Cardiac septum (tissue), 1 donor: ENCODE results near the gene USF2. TPM values are rescaled to one million over a fixed set of nuclear protein-coding genes. Genes with fewer than 3 reads are reported as not detected.
"Not testable (repeated sequence)": the region's sequence is repeated elsewhere in the genome, so short reads cannot be mapped to it uniquely, and the experiment has no call there.

Source experiments
- DNase-seq: peaks from one replicate; pipeline ENCODE4 v3.0.0-alpha.2; 2020; ENCODE audit warnings: low spot score
- intact Hi-C: fragments of 100-400 bp; cut with DNase I; formaldehyde crosslinking; loops from one replicate; pipeline ENCODE4 v1.14.0; 2022
- long read RNA-seq: library from polyadenylated mRNA; unstranded; transcript quantifications from one replicate; pipeline ENCODE4 v2.0.0, GENCODE V29; 2021
- total RNA-seq: library from RNA; stranded (reverse); fragmentation: NEBNext Ultra II Directional; extraction: Animal tissue kit (Norgen Biotek cat#: 25700); gene quantifications from one replicate; pipeline ENCODE4 v1.2.1, GENCODE V29; 2021
- donor health status: DM: no; HTN: no; CAD: no.

USF2 gene, protein sequence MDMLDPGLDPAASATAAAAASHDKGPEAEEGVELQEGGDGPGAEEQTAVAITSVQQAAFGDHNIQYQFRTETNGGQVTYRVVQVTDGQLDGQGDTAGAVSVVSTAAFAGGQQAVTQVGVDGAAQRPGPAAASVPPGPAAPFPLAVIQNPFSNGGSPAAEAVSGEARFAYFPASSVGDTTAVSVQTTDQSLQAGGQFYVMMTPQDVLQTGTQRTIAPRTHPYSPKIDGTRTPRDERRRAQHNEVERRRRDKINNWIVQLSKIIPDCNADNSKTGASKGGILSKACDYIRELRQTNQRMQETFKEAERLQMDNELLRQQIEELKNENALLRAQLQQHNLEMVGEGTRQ
- total RNA-seq, result 174 TPM
- long read RNA-seq, transcript USF2-206 (2 exons, 2,742 nt), result minor isoform, 8 of 90 reads
- long read RNA-seq, transcript USF2-201 (10 exons, 1,634 nt), result major isoform, 9 of 90 reads
- long read RNA-seq, partial matches to known transcripts, result 52 of 90 reads
- long read RNA-seq, other reads (novel, unspliced or antisense), result 16 of 90 reads

DNA sequence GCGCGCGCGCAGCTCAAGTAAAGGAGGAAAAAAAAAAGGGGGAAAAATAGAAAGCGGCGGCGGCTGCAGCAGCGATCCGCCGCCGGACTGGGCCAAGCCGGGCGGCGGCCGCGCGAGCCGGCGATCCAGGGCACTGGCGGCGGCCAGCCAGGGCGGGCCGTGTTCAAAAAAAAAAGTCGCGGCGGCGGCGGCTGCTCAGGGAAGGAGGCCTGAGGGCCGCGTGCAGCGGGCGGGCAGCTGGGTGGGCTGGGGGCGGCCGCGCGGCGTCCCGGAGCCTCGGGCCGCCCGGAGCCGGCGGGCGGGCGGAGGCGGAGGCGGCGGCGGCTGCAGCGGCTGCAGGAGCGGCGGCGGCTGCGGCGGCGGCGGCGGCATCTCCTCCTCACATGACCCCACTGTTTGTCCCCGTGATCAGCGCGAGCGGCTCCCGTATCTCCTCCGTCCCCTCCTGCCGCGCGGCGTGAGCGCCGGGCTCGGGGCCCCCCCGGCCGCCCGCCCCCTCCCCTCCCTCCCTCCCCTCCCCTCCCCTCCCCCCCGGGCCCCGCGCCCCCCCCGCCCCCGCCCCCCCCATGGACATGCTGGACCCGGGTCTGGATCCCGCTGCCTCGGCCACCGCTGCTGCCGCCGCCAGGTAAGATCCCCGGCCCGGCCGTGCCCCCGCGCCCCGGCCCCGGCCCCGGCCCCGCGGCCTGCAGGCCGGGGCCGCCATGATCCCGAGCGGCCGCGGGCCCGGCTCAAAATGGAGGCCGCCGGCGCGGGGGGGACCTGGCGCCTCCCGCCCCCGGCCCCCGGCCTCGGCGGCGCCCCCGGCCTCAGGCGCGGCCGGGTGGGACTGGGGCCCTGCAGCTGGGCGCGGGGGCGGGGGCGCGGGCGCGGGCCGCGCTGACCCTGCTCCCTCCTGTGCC, at the start of gene USF2:
TSS of gene USF2 (plus strand) at position 427 of the 902 bp plus-strand sequence. CDS start at position 567, 140 bp downstream.
- DNase-seq, result peak; percentile 90
- intact Hi-C loops, result loop anchor here (2.0 kb wide), 1 partner anchor 126 kb away; the partner anchor contains the start of gene FXYD7

DNA sequence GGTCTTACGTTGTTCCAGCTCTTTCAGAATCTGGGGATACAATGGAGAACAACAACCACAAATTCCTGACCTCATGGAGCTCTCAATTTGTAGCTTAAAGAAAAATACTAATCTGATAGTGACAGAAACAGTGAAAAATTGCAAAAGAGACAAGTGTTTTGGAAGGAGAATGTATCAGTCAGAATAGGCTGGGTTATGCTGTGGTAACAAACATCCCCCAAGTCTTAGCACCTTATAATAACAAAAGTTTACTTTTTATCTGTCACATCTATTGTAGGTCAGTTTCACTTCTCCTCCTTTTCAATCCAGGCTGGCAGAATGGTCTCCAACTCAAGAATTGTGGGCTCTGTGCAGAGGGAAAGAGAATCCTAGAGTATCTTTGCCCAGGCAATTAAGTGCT, 49.8 kb upstream of the USF2 start:
- no peak for DNase-seq
- intact Hi-C loops, result no loop called here

DNA sequence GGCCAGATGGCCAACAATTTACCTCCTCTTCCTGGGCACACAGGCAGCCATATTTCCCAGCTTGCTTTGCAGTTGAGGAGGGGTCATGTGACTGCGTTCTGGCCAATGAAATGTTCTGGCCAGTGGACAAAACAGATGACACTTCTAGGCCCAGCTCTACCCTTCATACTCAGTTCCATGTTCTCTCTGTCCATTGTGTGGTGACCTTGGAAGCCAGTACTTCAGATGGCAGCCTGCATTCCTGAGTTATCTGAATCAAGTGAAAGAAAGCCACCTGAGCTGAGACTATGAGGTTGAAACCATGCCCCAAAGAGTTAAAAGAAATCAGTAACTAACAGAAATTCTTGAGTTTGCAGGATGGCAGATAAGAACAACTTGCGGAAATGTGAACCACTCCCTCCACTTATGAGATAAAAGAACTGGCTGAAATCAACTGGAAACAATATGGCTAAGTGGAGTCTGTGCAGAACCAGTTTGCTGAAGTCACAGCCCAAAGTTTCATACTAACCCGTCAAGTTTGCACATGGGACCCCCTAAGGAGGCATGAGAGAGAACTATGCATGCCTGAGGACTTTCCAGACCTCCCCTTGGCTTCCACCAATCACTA, 48.3 kb upstream of the USF2 start:
- intact Hi-C loops, result no loop called here
- DNase-seq, result no peak

DNA sequence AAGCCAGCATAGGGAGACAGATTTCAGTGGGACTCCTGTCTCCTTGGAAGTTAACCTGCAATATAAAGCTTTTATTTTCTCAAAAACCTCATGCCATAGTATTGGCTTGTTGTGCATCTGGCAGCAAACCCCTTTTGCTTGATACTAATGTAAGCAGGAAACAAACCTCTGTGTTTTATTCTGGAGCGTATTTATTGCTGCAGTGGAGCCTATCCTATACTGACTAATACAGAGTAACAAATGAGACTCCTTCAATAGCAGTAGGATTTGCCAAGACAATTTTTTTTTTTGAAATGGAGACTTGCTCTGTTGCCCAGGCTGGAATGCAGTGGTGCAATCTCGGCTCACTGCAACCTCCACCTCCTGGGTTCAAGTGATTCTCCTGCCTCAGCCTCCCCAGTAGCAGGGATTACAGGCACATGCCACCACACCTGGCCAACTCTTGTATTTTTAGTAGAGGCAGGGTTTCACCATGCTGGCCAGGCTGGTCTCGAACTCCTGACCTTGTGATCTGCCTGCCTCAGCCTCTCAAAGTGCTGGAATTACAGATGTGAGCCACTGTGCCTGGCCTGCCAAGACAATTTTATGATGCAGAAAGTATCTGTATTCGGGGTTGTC, 47.7 kb upstream of the USF2 start:
- intact Hi-C loops, DNase-seq: not testable (repeated sequence)

DNA sequence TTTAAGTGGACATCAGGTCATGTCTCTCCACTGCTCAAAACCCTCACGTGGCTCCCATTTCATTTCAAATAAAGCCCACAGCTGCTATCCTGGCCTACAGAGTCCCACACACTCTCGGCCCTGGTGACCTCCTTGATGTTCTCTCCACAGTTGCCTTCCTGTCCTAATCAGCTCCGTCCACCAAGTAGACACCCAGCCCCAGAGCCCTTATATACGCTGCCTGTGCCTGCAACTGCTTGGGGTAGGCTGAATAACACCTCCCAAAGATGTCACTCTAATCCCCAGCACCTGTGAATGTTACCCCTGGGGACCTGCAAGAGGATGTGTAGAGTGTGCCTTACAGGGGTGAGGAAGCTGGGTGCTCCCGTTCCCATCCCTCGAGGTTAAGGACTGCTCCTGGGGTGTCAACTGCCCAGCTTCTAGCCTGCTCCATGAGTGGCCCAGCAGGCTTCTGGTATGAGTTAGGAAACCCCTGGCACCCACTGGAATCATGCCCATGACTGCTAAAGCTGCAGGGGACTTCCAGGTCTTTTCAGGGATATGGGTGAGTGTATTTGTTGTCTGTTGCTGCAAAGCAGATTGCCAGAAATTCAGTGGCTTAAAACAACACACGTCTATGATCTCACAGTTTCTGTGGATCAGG, 46.3 kb upstream of the USF2 start:
- intact Hi-C loops, result no loop called here
- DNase-seq, result no peak

DNA sequence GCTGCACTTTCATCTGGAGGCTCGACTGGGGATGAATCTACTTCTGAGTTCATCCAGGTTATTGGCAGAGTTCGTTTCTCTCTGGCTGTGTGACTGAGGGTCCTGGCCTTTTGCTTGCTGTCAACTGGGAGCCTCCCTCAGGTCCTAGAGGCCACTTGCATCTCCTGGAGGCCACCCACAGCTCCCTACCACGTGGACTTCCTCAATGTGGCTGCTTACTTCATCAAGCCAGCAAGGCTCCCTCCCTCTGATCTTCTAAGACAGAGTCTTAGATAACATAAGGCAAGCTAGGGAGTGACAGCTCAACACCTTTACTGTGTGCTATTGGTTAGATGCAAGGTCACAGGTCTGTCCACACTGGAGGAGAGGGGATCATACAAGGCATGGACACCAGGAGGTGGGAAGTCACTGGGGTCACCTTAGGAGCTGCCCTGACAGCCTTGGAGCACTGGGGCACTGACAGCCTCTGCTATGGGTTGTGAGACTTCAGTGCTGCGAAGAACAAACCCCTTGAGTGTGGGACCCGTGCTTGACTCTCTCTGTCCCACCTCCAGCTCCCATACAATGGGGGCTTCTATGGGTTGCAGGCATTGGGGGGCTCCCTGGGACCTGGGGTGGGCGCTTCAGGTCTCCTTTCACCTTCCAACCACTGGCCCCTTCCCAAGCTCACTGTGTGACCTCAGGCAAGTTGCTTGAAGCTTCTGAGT, 45.5 kb upstream of the USF2 start:
- no peak for DNase-seq
- intact Hi-C loops, result no loop called here

DNA sequence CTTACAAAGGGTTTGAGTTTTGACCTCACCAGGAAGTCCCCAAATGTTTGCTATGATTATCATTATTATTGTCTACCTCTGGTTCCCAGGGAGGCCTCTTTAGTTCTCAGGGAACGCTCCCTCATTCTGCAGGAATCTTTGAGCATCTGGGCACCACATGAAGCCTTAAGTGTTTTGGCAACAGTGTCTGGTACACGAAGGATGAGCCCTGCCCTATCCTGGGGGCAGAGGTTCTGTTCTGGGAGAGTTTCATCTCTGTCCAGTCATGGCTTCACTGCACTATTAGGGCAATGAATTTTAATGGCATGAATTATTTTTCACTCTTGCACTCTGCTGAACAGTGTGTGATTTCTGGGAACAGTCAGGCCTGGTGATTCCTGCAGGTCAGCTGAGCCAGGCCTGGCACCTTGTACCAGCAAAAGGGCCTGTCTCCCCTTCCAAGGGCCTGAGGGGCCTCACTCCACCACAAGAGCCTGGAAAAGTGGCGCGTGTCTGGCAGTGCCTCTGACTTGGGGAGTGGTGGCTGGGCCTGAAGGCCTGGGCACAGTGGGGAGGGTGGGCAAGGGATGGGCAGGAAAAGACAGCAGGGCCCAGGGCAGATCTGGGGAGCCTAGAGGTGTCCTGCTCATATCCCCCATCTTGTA, 44.8 kb upstream of the USF2 start:
- intact Hi-C loops, result no loop called here
- DNase-seq, result no peak

DNA sequence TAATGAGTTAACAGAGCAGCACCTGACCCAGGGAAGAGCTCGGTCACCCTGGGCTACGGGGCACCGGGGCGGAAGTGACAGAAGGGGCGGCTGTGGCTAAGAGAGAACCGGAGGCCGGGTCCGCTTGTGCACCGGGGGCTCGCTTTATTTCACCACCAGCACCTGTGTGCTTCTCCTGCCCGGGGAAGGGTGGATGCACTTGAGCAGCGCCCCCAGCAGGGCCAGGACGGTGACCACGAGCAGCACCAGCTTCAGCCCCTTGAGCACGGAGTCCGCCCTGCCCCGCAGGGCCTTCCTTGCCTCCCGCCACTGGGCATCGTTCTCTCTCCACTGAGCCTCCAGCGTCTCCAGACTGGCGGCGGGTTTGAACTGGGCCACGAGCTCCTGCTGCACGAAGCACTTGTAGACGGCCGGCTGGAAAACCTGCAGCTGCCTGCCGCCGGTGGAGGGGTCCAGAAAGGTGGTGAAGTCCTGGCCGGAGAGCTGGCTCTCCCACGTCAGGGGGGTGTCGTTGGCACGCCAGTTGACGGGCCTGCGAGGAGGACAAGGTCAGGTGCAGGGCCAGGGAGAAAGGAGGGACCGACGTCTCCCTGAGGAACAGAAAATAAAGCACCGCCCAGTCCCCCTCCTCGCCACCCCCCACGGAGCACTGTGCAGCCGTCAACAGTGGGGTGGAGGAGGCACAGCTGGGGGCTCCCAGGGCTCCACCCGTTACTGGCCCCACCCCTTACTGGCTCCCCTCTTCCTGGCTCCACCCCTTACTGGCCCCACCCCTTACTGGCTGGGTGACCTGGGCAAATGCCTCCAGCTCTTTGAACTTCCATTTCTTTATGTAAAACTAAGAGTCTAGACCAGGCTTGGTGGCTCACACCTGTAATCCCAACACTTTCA, 43.8 kb upstream of the USF2 start:
- no peak for DNase-seq
- intact Hi-C loops, result no loop called here

DNA sequence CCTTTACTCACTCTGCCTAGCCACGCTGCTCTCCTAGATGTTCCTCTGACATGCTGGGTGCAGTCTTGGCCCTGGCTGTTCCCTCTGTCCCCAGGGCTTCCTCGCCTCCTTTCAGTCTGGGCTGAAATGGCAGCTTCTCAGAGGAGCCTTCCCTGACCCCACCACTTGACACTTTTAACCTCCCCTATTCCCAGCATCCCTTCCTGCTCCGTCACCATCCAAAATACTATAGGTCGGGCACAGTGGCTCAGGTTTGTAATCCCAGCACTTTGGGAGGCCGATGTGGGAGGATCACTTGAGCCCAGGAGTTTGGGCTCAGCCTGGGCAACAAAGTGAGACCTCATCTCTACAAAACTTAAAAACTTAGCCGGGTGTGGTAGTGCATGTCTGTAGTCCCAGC, 42.8 kb upstream of the USF2 start:
- intact Hi-C loops, result no loop called here

DNA sequence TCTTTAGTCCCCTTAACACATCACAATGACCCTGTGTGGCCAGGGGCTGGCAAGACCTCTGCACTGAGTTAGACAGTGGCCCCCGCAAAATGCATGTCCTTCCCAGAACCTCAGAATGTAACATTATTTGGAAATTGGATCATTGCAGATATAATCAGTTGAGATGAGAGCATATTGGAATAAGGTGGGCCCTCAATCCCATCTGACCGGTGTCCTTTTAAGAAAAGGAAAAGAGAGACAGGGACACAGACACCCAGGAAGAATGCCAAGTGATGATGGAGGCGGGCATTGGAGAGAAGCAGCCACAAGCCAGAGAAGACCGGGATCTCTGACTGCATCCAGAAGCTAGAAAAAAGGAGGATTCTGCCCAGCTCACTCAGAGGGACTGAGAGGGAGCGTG, 42.0 kb upstream of the USF2 start:
- intact Hi-C loops, result no loop called here
- no peak for DNase-seq

More for the DNA sequence above, 42.8 kb upstream of the USF2 start:
- DNase-seq, result no peak

DNA sequence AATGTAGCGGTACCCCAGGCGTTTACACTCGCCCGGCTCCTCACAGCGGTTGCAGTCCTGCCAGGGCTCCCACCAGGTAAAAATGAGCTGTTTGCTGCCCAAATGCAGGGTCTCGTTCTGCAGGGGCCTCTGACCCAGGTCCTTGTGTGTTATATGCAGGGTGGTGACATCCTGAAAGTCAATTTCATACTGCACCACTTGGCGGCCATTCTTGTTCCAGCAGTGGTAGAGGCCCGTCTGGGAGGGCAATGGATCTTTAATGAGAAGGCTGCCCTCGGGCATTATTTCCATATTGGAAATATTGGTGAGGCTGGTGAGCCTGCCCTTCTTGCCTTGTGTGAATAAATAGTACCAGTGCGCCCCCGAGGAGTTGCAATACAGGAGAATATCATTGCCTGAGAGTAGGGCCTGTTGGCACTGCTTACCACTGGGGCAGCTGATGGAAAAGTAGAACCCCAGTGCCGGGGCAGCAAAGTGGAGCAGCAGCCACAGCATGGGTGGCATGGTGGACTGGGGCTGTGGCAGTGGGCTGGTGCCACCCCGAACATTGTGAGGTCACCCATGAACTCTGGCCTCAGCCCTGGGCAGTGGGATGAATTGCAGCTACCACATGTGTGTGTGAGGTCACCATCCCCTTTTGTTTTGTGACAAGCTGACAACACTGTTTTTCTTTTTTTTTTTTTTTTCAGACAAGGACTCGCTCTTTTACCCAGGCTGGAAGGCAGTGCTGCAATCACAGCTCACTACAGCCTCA, 40.4 kb upstream of the USF2 start, which contains the start of gene FAM187B:
TSS of gene FAM187B (minus strand) at position 563 of the 754 bp plus-strand sequence. CDS start at position 504, 59 bp downstream.
- no peak for DNase-seq
- intact Hi-C loops, result no loop called here

DNA sequence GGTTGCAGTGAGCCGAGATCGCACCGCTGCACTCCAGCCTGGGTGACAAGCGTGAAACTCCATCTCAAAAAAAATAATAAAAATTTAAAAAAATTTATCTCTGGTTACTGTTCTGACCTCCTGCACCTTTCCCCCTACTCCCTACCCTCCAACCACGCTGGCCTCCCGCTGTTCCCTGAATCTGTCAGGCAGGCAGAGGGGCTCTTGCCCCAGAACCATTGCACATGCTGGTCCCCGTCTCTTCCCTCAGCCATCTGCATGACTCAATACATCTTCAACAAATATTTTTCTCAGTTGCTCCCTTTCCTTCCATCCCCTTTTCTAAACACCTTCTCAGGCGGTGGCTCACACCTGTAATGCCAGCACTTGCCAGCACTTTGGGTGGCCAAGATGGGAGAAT, 39.2 kb upstream of the USF2 start:
- intact Hi-C loops, result no loop called here
- no peak for DNase-seq

DNA sequence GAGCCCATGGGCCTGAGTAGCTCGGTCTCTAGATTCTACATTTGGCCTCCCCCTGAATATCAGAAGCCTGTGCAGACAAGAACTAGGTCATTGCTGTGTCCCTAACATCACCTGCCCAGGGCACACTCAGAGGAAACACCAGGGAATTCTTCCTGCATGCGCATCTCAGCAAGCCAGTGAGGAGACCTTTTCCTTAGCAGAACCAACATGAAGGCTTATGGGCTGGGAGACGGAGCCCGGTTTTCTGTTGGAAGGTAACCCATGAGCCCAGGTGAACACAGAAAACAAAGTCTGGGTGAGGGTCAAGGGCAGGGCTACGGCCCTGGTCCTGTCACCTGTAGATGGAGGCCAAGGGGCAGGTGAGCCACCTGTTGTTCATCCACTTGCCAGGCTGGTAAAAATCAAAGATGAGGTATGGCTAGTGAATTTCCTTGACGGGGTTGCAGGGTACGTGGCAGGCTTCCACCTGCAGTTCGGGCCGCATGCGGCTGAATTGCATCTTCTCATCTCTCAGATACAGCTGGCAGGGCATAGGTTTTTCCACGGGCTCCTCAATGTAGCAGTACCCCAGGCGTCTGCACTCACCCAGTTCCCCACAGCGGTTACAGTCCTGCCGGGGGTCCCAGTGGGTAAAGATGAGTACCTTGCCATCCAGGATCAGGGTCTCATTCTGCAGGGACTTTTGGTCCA, 36.7 kb upstream of the USF2 start:
- no peak for DNase-seq
- intact Hi-C loops, result no loop called here

DNA sequence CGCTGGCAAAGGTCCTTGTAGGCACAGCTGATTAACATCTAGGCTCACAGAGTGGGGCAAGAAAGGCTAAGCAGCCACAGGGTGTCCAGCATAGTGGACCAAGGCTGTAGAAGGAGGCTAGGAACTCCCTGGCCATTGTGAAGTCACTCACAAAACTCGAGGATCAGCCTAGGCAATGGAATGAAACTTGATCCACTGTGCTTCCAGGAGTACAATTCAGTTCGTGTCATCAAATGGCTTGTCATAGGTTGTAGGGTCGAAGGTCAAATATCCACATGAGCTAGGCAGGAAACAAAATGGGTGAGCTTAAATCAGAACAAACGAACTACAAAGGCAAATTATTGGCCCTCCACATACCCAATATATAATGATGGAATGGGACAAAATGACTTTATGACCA, 35.9 kb upstream of the USF2 start:
- no peak for DNase-seq
- intact Hi-C loops, result no loop called here

DNA sequence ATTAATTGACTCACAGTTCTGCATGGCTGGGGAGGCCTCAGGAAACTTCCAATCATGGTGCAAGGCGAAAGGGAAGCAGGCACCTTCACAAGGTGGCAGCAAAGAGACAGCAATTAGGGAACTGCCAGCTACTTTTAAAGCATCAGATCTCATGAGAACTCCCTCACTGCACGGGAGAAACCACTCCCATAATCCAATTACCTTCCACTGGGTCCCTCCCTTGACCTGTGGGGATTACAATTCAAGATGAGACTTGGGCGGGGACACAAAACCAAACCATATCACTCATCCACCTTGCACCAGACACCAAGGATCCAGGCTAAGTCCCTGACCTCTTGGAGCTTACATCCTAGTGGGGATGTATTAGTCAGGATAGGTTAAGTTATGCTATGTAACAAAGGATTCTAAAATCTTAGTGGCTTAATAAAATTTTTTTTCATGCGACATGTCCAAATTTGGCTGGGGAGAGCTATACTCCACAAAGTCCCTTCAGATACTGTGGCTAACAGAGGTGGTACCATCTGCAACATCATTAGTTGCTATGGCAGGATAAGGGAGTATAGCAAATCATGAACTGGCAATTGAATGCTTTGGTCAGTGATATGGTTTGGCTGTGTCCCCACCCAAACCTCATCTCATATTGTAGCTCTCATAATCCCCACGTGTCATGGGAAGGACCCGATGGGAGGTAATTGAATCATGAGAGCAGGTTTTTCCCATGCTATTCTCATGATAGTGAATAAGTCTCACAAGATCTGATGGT, 31.9 kb upstream of the USF2 start:
- intact Hi-C loops, result no loop called here
- DNase-seq, result no peak
